ENCODE data around the gene CDKL1.

The CDKL1 gene

GRCh38 chr14:50396631-50397389 is at the start of gene CDKL1:
TSS of gene CDKL1 (minus strand) at chr14:50396881. CDS start at chr14:50395868, 1,013 bp downstream.
- DNase-seq (ENCODE audit: low read depth in 2 of 3, low spot score in 2 of 3): peak; percentile 15 to 42 (median 24)

DNA sequence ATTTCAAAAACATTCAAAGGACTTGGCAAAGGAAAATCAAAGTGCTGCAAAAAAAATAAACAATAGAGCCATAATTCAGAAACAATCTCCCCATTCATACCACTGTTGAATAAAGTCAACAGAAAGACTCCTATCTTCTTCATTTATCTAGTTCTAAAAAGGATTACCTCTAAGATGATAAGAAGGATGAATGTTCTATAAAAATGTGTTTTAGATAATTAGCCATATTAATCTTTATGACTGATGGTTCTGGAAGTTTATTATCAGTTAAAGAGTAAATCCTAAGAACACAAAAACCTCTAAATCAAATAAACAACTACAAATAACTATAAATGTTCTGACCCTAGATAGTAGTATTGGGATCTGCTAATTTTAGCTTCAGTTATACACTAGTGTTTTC is 37.8 kb upstream of the CDKL1 start:
- DNase-seq (ENCODE audit: low read depth in 2 of 3, low spot score in 2 of 3): no peak

- DNase-seq (ENCODE audit: low read depth in 2 of 3, low spot score in 2 of 3): no peak
These were observed 35.5 kb upstream of the CDKL1 start for GRCh38 chr14:50432131-50432530.

GRCh38 chr14:50425816-50426215 is 29.1 kb upstream of the CDKL1 start:
- DNase-seq (ENCODE audit: low read depth in 2 of 3, low spot score in 2 of 3): no peak

- DNase-seq (ENCODE audit: low read depth in 2 of 3, low spot score in 2 of 3): no peak
These were observed 28.4 kb upstream of the CDKL1 start for GRCh38 chr14:50425105-50425504.

DNA sequence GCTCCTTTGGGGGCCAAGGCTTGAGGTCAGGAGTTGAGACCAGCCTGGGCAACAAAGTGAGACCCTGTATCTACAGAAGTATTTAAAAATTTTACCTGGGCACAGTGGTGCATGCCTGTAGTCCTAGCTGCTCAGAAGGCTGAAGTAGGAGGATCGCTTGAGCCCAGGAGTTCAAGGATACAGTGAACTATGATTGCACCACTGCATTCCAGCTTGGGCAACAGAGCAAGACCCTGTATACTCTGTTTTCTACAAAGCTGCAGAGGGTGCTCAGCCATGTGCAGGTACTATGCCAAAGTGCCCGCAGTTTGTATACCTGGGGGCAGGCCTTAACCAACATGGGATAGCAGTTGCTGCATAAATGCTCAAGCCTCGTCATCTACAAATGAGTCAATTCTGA is 26.8 kb upstream of the CDKL1 start:
- DNase-seq (ENCODE audit: low read depth in 2 of 3, low spot score in 2 of 3): no peak

GRCh38 chr14:50421499-50421898 is 24.8 kb upstream of the CDKL1 start:
- DNase-seq (ENCODE audit: low read depth in 2 of 3, low spot score in 2 of 3): no peak

GRCh38 chr14:50417853-50418252 is 21.2 kb upstream of the CDKL1 start:
- DNase-seq (ENCODE audit: low read depth in 2 of 3, low spot score in 2 of 3): no peak

DNA sequence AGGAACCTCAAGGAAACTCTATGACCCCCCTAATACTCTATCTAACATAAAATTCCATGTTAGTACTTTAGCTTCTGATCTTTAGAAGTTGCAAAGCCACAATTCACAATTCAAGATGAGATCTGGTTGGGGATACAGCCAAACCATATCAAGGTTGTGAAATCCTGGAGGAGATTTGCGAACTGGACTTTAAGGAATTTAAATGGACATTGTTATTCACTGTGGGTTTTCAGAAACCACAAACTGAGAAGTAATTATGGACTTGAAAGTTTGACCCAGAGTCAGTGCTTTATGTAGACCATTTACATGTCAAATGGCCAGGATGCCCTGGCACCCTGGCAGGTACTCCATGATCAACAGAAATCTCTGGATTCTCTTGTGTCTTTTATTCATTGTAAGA is 14.2 kb upstream of the CDKL1 start:
- no peak for DNase-seq (ENCODE audit: low read depth in 2 of 3, low spot score in 2 of 3)

- DNase-seq (ENCODE audit: low read depth in 2 of 3, low spot score in 2 of 3): no peak
These were observed 13.4 kb upstream of the CDKL1 start for GRCh38 chr14:50410071-50410470.

- no peak for DNase-seq (ENCODE audit: low read depth in 2 of 3, low spot score in 2 of 3)
These were observed 10.6 kb upstream of the CDKL1 start for GRCh38 chr14:50407111-50407812.

- no peak for DNase-seq (ENCODE audit: low read depth in 2 of 3, low spot score in 2 of 3)
These were observed 6.7 kb upstream of the CDKL1 start for GRCh38 chr14:50403419-50403818.

- no peak for DNase-seq (ENCODE audit: low read depth in 2 of 3, low spot score in 2 of 3)
These were observed 6.3 kb upstream of the CDKL1 start for GRCh38 chr14:50402965-50403364.

GRCh38 chr14:50400461-50400860 is 3.8 kb upstream of the CDKL1 start:
- DNase-seq (ENCODE audit: low read depth in 2 of 3, low spot score in 2 of 3): no peak

- DNase-seq (ENCODE audit: low read depth in 2 of 3, low spot score in 2 of 3): no peak
These were observed 2.8 kb upstream of the CDKL1 start for GRCh38 chr14:50399251-50400032.

- DNase-seq (ENCODE audit: low read depth in 2 of 3, low spot score in 2 of 3): no peak
These were observed 1.5 kb upstream of the CDKL1 start for GRCh38 chr14:50398189-50398580.

GRCh38 chr14:50397390-50398188 is 908 bp upstream of the CDKL1 start:
- DNase-seq (ENCODE audit: low read depth in 2 of 3, low spot score in 2 of 3): no peak

DNA sequence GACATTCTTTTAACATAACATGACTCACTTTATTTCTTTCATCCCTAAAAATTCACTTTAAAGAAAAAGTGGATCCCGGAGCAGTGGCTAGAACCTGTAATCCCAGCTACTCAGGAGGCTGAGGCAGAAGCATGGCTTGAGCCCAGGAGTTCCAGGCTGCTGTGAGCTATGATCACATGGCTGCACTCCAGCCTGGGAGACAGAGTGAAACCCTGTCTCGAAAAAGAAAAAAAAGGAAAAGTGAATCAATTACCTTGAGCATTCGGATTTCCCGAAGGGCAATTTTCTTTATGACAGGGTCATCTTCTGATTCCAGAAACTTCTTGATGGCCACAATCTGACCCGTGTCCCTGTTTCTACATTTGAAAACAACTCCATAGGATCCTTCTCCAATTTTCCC is 1.2 kb downstream of the CDKL1 start:
- DNase-seq (ENCODE audit: low read depth in 2 of 3, low spot score in 2 of 3): no peak

- no peak for DNase-seq (ENCODE audit: low read depth in 2 of 3, low spot score in 2 of 3)
These were observed 2.0 kb downstream of the CDKL1 start for GRCh38 chr14:50394713-50395112.

- no peak for DNase-seq (ENCODE audit: low read depth in 2 of 3, low spot score in 2 of 3)
These were observed 6.8 kb downstream of the CDKL1 start for GRCh38 chr14:50389668-50390441.

Measured in activated CD8-positive, alpha-beta memory T cell treated with anti-CD3 and anti-CD28 coated beads for 48 hours (primary cell).